IMR-90 (cell line): ENCODE measurements around the gene SLC35F3. TPM values are rescaled to one million over a fixed set of nuclear protein-coding genes. Genes with fewer than 3 reads are reported as not detected.

Source experiments
- ATAC-seq: fragments of 200-7000 bp; cut with Tn5 transposase; 2 replicates; pipeline ENCODE4 v1.9.1; 2020; ENCODE audit warnings: low read depth, mild to moderate bottlenecking, moderate library complexity
- BruUV-seq: library from RNA; stranded (reverse); fragments of 400-500 nt; replicated peaks from 2 replicates; lab custom pipeline; 2021; lab: Mats Ljungman, UMichigan
- CTCF ChIA-PET: fragments of 300-600 bp; formaldehyde crosslinking; extraction: SDS; loops from one replicate; lab custom pipeline; 2021; ENCODE audit warnings: antibody characterized with exemption; lab: Yijun Ruan, JAX
- POLR2A ChIA-PET: fragments of 300-600 bp; sonication (Branson Sonifier 250); formaldehyde crosslinking; loops from one replicate; lab custom pipeline; 2022; ENCODE audit warnings: antibody characterized with exemption; ENCODE audit not compliant: unreplicated experiment; lab: Charles Lee
- DNase-seq: peaks from one replicate; pipeline ENCODE4 v3.0.0; 2013
- H2AFZ ChIP-seq: replicated peaks from 2 replicates; pipeline ENCODE3; 2013; ENCODE audit warnings: low read length, mild to moderate bottlenecking; ENCODE audit not compliant: poor library complexity
- H2AK5ac ChIP-seq: 2 replicates; pipeline ENCODE4 v1.6.1; 2013; ENCODE audit warnings: low read depth, low read length, inconsistent platforms
- H2AK9ac ChIP-seq: replicated peaks from 2 replicates; pipeline ENCODE3; 2013; ENCODE audit warnings: mild to moderate bottlenecking, low read depth, low read length, moderate library complexity; ENCODE audit not compliant: poor library complexity
- H2BK120ac ChIP-seq: 2 replicates; pipeline ENCODE4 v1.6.1; 2013; ENCODE audit warnings: low read depth, low read length, inconsistent platforms
- H2BK15ac ChIP-seq: 3 replicates; pipeline ENCODE4 v1.6.1; 2013; ENCODE audit warnings: low read depth, low read length, inconsistent platforms
- H2BK20ac ChIP-seq: 2 replicates; pipeline ENCODE4 v1.6.1; 2013; ENCODE audit warnings: low read depth, mild to moderate bottlenecking, inconsistent platforms, low read length, moderate library complexity
- H2BK5ac ChIP-seq: 2 replicates; pipeline ENCODE4 v1.6.1; 2013; ENCODE audit warnings: mild to moderate bottlenecking, low read depth, low read length, inconsistent platforms; ENCODE audit not compliant: poor library complexity, severe bottlenecking
- H3K14ac ChIP-seq: replicated peaks from 2 replicates; pipeline ENCODE4 v1.6.1; 2013; ENCODE audit warnings: low read depth, low read length, inconsistent platforms
- H3K18ac ChIP-seq: 2 replicates; pipeline ENCODE4 v1.6.1; 2013; ENCODE audit warnings: low read depth, low read length, control low read depth
- H3K23ac ChIP-seq: 2 replicates; pipeline ENCODE4 v1.6.1; 2013; ENCODE audit warnings: low read depth, low read length, inconsistent platforms
- H3K27ac ChIP-seq: 2 replicates; pipeline ENCODE4 v1.5.1; 2013; ENCODE audit warnings: mild to moderate bottlenecking, control low read depth, low read length; ENCODE audit not compliant: insufficient read depth
- H3K27me3 ChIP-seq: 2 replicates; pipeline ENCODE4 v1.6.1; 2013; ENCODE audit warnings: low read length; ENCODE audit not compliant: control insufficient read depth, insufficient read depth
- H3K36me3 ChIP-seq: 2 replicates; pipeline ENCODE4 v1.6.1; 2013; ENCODE audit warnings: low read length, mixed read lengths; ENCODE audit not compliant: control insufficient read depth, insufficient read depth
- H3K4ac ChIP-seq: 2 replicates; pipeline ENCODE4 v1.6.1; 2013; ENCODE audit warnings: low read depth, low read length, inconsistent platforms
- H3K4me1 ChIP-seq: 2 replicates; pipeline ENCODE4 v1.6.1; 2013; ENCODE audit warnings: low read length, mixed read lengths; ENCODE audit not compliant: control insufficient read depth, insufficient read depth
- H3K4me2 ChIP-seq: 2 replicates; pipeline ENCODE4 v1.6.1; 2013; ENCODE audit warnings: low read depth, mild to moderate bottlenecking, control low read depth, low read length, moderate library complexity
- H3K4me3 ChIP-seq: 2 replicates; pipeline ENCODE4 v1.5.1; 2013; ENCODE audit warnings: low read depth, mild to moderate bottlenecking, control low read depth, low read length, moderate library complexity; ENCODE audit not compliant: insufficient read depth
- H3K56ac ChIP-seq: 2 replicates; pipeline ENCODE4 v1.6.1; 2013; ENCODE audit warnings: low read length, inconsistent platforms; ENCODE audit not compliant: insufficient read depth; ENCODE audit errors: extremely low read depth
- H3K79me1 ChIP-seq, 2 experiments: 2 replicates each; pipeline ENCODE4 v1.6.1; 2013; ENCODE audit warnings: low read length in 2 of 2, inconsistent platforms in 1 of 2, low read depth in 1 of 2
- H3K9ac ChIP-seq: 2 replicates; pipeline ENCODE4 v1.6.1; 2013; ENCODE audit warnings: low read depth, low read length, control low read depth
- H3K9me1 ChIP-seq: 2 replicates; pipeline ENCODE4 v1.6.1; 2013; ENCODE audit warnings: low read length, inconsistent platforms; ENCODE audit not compliant: insufficient read depth
- H3K9me3 ChIP-seq: 2 replicates; pipeline ENCODE4 v1.6.1; 2013; ENCODE audit warnings: low read length; ENCODE audit not compliant: control insufficient read depth, insufficient read depth
- H4K20me1 ChIP-seq: 2 replicates; pipeline ENCODE4 v1.6.1; 2013; ENCODE audit warnings: low read length, inconsistent platforms; ENCODE audit not compliant: insufficient read depth
- H4K5ac ChIP-seq: 2 replicates; pipeline ENCODE4 v1.6.1; 2013; ENCODE audit warnings: mild to moderate bottlenecking, low read depth, low read length, control low read depth
- H4K8ac ChIP-seq, 2 experiments: 2 replicates each; pipeline ENCODE4 v1.6.1; 2013; ENCODE audit warnings: low read depth in 2 of 2, low read length in 2 of 2, control low read depth in 1 of 2, inconsistent platforms in 1 of 2
- H4K91ac ChIP-seq: 2 replicates; pipeline ENCODE4 v1.6.1; 2013; ENCODE audit warnings: low read depth, low read length, inconsistent platforms; ENCODE audit not compliant: insufficient read depth
- BHLHE40 ChIP-seq: fragments of 150-350 bp; IDR thresholded peaks from 2 replicates; pipeline ENCODE4 v1.6.1; 2016; ENCODE audit warnings: mild to moderate bottlenecking, low read depth, low read length
- CEBPB ChIP-seq: IDR thresholded peaks from 2 replicates; pipeline ENCODE4 v1.6.1; 2012; ENCODE audit warnings: low read depth, low read length, improper control_type of control experiment
- ELK1 ChIP-seq: fragments of 150-350 bp; IDR thresholded peaks from 2 replicates; pipeline ENCODE4 v1.6.1; 2016; ENCODE audit warnings: low read depth, mild to moderate bottlenecking, low read length, moderate library complexity, borderline replicate concordance
- FOS ChIP-seq: fragments of 150-350 bp; IDR thresholded peaks from 2 replicates; pipeline ENCODE4 v1.6.1; 2016; ENCODE audit warnings: low read depth, low read length
- MAFK ChIP-seq: IDR thresholded peaks from 2 replicates; pipeline ENCODE4 v1.6.1; 2012; ENCODE audit warnings: low read depth, low read length, improper control_type of control experiment
- RCOR1 ChIP-seq: IDR thresholded peaks from 2 replicates; pipeline ENCODE4 v1.6.1; 2012; ENCODE audit warnings: mild to moderate bottlenecking, low read length, improper control_type of control experiment; ENCODE audit not compliant: insufficient replicate concordance
- SMC3 ChIP-seq: fragments of 150-350 bp; IDR thresholded peaks from 2 replicates; pipeline ENCODE4 v1.6.1; 2016; ENCODE audit warnings: low read depth, mild to moderate bottlenecking, antibody characterized with exemption, low read length, moderate library complexity
- dilution Hi-C: fragments of 300-500 bp; cut with HindIII; formaldehyde crosslinking; loops from one replicate; pipeline ENCODE4 v1.14.3; 2018; ENCODE audit warnings: low sequenced_read_pairs; ENCODE audit not compliant: unreplicated experiment
- in situ Hi-C: fragments of 300-500 bp; cut with MboI; formaldehyde crosslinking; loops from 3 replicates; pipeline ENCODE4 v1.14.3; 2019; ENCODE audit warnings: low sequenced_read_pairs, inconsistent platforms, mixed read lengths
- intact Hi-C: fragments of 100-400 bp; cut with micrococcal nuclease; formaldehyde crosslinking; loops from 2 replicates; pipeline ENCODE4 v1.10.0; 2022
- polyA plus RNA-seq, 3 experiments: library from polyadenylated mRNA; depleted of rRNA; stranded (reverse); fragments of >200 nt; gene quantifications; 2 replicates each; pipeline ENCODE4 v1.2.3, GENCODE V29; 2012; ENCODE audit warnings: low replicate concordance in 1 of 3
- total RNA-seq: library from RNA; depleted of rRNA; stranded (reverse); fragments of >200 nt; gene quantifications from 2 replicates; pipeline ENCODE4 v1.2.3, GENCODE V29; 2012

Gene SLC35F3
- total and polyA plus RNA-seq, 2 of the 4 experiments (the other 2 are of a cell fraction) = under 0.01 to 0.17 TPM

- H2AFZ ChIP-seq = no peak overlapping the region
- H2BK20ac ChIP-seq = no peak overlapping the region
- POLR2A ChIA-PET = no interaction called here
- BruUV-seq = no TSS peak
- no peak overlapping the region for H3K18ac ChIP-seq
- no peak overlapping the region for H3K56ac ChIP-seq
- H3K36me3 ChIP-seq = no peaks in the 10 kb centered on the region
- no peaks in the 10 kb centered on the region for H4K20me1 ChIP-seq
- no peak overlapping the region for H2AK5ac ChIP-seq
- no peak overlapping the region for H3K4me3 ChIP-seq
- H3K14ac ChIP-seq = no peak overlapping the region
- no peak for TF ChIP-seq CEBPB
- TF ChIP-seq RCOR1 = no peak
- TF ChIP-seq ELK1 = no peak
- no peak for TF ChIP-seq SMC3
- no peak for TF ChIP-seq MAFK
- TF ChIP-seq BHLHE40 = no peak
- TF ChIP-seq FOS = no peak
- intact Hi-C loops (no loop called here), dilution Hi-C loops (no loop called here), in situ Hi-C loops (no loop called here)
- H3K4ac ChIP-seq = no peak overlapping the region
- H3K9me1 ChIP-seq = no peaks in the 10 kb centered on the region
- H3K4me2 ChIP-seq = no peak overlapping the region
- CTCF ChIA-PET = interaction anchor here (0.6 kb wide), 1 partner anchor 46 kb away, joined by 3 read pairs; no protein-coding TSS in a partner anchor
- no peak overlapping the region for H3K23ac ChIP-seq
- no peak overlapping the region for H2BK15ac ChIP-seq
- H3K27me3 ChIP-seq = peaks cover 3% of the 10 kb centered on the region
- H4K91ac ChIP-seq = no peak overlapping the region
- no peaks in the 10 kb centered on the region for H3K4me1 ChIP-seq
- no peak overlapping the region for H3K27ac ChIP-seq
- no peak overlapping the region for H4K8ac ChIP-seq
- no peak overlapping the region for H4K5ac ChIP-seq
- ATAC-seq (no peak), DNase-seq (no peak)
- H2AK9ac ChIP-seq = no peak overlapping the region
- H3K9ac ChIP-seq = no peak overlapping the region
- H2BK120ac ChIP-seq = no peak overlapping the region
- no peak overlapping the region for H2BK5ac ChIP-seq
- no peaks in the 10 kb centered on the region for H3K79me1 ChIP-seq
- H3K9me3 ChIP-seq = no peaks in the 10 kb centered on the region
Measured at GRCh38 chr1:234162661-234163060, 258.2 kb downstream of the SLC35F3 start.
